ENCODE results near the gene PAPPA.
A peak's percentile ranks its signal among the peaks of the same experiment; 100 is the strongest.

Gene PAPPA

DNA sequence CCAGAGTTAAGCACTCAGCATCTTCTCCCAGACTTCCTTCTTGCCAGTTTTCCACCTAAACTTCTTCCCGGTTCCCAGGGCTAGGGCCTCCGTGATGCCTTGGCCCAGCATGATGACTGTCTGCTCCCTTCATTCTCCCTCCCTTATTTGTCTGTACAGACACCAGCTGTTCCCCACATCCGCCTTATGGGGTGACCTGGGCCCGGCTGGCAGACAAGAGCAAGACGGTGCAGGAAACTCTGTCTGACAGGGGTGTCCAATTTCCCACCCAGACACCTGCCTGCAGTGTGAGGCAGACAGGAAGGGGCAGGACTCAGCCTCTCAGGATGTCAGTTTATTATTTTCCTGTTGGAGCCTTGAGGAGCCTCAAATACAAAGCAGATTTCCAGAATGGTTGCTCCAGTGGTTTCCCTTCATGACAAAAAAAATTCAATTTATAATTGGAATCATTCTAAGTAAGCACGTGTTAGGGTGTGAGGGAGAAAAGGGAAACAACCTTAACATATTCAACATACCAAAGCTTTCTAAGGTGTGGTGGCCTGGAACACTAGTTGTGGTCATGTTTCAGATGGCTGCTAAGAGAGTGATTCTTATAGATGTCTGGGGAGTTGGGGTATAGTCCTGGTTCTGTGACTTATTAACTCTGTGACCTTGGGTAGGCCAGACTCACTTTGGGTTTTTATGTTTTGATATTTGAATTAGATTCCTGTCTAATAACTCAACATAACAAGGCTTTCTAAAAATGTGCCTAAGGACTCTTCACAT lies 234.5 kb downstream of the PAPPA start:
- peak; percentile 99 for DNase-seq (ENCODE audit: low spot score)

DNA sequence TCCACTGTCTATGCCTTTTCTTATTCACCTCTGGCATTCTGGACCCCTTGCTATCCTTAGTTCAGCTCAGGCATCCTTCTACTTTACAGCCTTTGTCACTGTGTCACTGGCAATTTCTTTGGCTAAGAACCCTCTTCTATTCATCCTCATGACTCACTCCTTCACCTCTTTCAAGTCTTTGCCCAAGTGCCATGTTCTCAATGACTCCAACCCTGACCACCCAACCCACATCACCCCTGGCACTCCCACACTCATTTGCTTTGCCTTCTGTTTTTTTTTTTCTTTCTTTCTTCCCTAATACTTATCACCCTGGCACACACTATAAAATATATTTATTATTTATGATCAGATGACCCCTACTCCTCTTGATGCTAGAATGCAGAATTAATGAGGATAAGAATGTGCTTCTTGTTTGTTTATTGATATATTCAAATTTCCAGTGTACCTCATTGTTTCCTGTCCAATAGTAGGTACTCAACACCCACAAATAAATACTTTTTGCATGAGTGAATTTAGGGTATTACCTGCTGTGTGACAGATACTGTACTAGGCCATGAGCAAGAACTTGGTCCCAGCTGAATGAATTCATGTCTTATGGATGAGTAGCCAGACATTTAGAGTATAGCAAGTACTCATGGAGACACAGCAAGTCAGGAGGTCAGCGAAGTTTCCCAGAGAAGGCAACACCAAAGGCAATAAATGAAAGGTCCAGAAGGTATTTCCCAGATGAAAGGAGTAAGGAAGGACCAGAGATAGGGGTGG lies 236.1 kb downstream of the PAPPA start:
- DNase-seq (ENCODE audit: low spot score), result peak; percentile 96

DNA sequence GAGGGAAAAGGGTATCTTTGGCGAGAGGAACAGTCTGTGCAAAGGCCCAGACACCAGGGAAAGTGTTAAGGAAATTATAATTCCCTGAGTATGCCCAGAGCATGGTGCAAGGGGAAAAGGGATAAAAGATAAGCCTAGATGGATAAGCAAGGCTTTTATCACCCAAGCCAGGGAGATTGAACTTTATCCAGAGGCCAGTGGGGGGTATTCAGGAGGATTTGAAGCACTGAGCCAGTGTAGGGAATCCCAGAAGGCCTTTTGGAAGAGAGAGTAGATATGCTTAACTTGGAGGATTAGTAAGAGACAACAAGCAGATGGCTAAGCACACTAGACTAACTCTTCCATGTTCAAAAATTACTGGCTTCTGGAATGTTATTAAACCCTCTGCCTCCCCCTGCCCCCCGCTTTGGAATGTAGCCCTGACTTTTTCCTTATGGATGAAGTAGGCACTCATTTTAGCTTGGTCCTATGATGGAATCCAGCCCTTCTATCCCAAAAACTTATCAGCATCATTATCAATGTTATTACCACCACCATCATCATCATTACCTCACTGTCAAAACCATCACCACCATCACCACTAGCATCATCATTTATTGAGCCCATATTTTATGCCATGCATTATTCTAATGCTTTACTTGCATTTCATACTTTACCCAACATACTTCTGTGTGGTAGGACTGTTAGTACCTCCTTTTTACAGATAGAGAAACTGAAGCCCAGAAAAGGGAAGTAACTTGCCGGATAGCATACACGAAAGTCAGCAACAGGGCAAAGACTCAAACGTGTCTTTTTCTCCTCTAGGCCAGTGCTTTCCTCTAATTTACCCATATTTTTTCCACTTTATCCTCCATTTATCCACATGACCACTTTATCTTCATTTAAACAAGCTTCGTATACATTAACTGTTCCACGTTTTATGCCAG lies 237.0 kb downstream of the PAPPA start:
- DNase-seq (ENCODE audit: low spot score), result no peak

DNA sequence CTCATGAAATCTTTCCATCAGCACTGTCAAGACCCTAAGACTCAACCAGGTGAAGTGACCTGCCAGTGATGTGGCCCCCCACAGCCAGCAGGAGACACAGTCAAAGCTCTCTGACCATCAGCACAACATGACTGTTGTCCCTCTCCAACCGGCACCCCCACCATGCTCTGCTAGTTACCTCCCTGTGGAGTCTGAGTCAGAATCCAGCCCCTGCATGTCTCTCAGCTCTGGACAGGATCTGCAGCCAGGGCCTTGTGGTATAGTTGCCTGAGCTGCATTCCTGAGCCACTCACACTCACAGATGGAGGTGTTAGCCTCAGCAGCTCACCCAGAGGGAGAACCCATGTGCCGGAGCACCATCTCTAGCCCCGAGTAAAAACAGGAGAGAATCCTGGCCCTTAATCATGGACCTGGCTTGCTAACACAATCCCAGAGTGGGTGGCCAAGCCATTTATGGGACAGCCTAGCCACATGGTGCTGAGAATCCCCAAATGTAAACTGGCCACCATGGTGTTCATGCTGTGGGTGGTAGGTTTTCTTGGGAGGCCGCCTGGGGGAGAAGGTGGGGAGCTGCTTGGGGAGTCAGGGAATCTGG lies 237.8 kb downstream of the PAPPA start:
- peak; percentile 92 for DNase-seq (ENCODE audit: low spot score)

DNA sequence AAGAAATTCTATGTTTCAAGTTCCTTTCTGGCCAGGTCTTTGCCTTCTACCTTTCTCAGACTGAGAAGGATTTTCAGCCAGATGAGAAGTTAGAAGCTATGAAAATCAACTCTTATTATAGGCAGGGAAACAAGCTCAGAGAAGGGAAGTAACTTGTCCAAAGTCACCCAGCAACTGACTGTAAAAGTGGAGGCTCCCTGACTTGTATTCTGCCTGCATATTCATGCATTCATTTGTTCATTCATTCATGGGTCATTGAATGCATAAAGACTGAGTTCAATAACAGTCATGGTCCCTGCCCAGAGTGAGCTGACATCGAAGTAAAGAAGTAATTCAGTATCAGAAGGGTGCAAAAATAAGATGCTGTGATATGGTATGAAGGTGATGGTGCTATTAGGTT lies 239.6 kb downstream of the PAPPA start:
- DNase-seq (ENCODE audit: low spot score), result no peak

DNA sequence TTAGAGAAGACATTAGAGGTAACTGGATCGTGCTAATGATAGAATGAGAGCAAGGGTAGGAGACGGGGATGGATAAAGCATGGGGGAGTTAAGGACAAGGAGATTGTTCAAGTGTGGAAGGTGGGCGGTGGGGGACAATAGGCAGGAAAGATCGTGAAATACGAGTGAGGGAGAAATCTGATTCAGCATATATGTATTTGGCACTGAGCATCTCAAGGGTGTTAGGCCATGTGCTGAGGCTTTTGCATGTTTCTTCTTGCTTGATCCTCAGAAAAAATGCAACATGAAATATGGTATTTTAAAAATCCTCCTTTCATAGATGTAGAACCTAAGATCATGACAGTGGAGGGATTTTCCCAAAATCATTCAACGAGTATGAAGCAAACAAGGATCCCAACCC lies 240.5 kb downstream of the PAPPA start:
- no peak for DNase-seq (ENCODE audit: low spot score)

DNA sequence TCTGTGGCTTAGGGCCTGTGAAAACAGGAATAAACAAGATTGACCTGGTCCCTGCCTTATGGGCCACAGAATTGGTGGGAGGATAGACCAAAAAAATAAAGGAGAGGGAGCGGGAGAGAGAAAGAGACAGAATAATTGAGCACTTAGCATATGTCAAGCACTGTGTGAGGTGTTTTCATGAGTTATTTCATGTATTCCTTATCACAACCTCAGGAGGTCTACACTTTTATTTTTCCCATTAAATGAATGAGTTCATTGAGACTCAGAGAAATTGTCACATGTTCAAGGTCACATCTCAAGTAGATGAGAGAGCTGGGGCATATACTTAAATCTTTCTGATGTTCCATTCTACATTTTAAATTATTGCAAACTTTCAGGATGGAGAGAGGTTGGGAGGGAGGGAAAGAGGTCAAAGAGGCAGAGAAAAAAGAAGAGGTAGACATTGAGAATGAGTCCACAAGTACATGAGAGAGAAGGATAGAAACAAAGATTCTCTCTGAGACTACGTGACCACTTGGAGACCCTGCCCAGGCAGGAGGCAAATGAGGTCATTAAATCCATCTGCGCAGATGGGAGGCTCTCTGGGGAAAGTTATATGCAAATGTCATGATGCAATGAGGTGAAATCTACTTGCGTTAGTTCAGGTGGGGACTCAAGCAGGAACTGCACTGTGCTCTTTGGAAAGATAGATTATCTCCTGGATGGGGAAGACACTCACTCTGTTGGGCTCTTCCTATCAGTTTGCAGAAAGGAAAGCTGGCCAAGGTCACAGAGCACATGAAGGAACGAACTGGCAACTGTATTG lies 241.5 kb downstream of the PAPPA start:
- DNase-seq (ENCODE audit: low spot score), result no peak

DNA sequence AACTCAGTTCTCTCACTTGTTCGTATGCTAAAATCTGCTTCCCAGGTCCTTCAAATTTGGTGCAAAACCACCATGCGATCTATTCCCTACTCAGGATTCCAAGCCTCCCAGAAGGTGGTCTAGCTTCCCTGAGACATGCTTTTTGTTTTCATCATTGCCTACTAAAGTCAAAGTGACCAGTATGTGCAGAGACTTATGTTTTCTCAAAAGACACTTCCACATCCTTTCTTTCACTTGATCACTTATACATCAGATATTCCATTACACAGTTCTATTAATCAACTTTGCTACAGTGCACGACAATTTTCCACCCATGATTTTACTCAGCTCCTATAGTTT lies 242.1 kb downstream of the PAPPA start:
- DNase-seq (ENCODE audit: low spot score), result no peak

DNA sequence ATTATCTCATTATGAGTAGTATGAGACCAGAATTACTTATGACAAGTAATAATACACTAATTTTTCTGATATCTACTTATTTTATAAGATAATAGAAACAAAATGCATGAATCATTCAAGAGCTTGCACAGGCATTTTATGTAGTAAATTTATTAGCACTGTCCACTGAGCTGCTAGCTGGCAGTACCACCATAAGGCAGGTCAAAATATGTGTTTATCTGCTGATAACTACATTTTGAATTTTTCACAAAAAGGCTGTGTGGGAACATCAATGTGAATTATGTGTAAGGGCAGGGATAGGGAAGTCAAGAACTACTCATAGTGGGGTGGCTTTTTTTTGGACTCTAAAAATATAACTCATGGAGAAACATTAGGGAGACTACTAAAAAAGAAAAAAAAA lies 249.6 kb downstream of the PAPPA start:
- no peak for DNase-seq (ENCODE audit: low spot score)

DNA sequence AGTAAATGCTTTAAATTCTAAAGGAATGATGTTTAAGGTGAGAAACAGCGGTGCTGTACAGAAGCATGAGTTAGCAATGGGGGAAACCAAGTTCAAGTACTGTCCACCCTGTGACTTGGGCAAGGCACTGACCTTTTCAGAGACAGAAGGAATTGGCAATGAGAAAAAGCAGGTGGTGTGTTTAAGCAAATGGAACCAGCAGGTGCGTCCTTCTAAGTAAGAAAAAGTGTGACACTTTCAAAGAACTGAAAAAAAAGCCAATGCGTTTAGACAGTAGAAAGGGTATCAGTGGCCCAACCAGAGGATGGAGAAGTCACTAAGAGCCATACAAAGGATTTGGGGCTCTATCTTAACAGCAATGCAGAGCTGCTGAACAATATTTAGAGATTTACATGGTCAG lies 250.6 kb downstream of the PAPPA start:
- DNase-seq (ENCODE audit: low spot score), result no peak

DNA sequence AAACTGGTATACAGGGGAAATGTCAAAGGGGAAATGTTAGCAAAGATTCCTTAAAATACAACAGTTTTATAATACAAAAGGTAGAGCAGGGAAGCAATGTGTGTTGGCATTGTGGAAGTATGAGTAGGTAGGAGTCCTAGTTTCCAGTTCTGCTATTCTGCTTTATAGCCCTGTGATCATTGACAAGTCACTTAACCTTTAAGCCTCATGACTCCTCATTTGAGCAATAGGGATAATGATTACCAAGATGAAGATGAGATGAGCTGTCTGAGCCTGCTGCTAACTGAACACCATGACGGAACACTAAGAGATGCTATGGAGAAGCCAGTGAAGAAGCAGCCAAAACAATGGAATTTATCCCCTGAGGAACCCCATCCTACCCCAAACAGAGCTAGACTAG lies 251.7 kb downstream of the PAPPA start:
- peak; percentile 92 for DNase-seq (ENCODE audit: low spot score)

DNA sequence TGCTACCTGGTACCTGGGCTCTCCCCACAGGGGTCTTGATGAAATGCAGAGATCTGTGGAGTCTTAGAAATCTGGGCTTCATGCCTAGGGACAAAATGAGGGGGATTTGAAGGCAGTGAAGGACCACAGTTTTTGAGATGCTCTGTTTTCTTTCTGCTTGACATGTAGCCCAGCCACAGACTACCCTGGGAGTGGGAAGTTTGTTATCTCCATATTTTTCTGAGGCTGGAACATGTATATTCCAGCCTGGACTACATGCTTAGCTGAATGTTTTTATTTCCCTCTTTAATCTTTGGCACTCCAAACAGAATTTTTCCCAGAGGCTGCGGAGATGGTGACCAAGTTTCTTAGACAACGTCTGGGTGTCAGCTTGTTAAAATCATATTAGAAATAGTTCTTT lies 252.9 kb downstream of the PAPPA start:
- no peak for DNase-seq (ENCODE audit: low spot score)

DNA sequence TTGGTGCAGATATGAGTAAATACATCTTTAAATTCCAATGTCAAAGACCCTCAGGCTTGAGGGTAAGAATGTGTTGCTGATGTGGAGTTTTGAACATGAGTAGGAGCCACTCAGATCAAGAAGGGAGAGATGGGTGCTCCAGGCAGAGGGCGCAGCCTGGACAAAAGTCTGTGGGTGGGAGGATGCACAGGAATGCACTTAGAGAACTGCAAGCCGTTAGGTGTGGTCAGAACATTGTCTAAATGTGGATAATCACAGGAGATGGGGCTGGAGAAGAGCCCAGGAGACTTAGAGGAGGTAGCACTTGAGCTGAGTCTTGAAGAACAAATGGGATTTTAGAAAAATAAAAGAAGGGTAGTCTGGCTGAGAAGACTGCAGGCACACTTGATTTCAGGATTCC lies 255.5 kb downstream of the PAPPA start:
- DNase-seq (ENCODE audit: low spot score), result no peak

DNA sequence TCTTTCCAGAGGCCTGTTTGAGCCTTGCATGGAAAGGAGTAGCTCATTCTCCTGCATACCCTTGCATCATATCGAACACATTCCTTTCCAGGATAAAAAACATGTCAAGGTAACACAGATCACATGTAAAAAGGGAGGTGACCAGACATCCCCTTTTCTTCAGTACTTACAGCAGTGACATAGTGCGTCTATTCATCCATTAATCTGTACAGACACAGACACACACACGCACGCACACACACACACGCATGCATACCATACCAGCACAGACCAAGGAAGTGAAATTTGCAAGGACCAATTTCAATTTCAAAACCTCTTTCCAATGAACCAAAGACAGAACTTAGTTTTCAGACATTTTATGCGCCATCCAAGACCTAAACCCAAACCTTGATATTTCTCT lies 256.0 kb downstream of the PAPPA start:
- DNase-seq (ENCODE audit: low spot score), result no peak

DNA sequence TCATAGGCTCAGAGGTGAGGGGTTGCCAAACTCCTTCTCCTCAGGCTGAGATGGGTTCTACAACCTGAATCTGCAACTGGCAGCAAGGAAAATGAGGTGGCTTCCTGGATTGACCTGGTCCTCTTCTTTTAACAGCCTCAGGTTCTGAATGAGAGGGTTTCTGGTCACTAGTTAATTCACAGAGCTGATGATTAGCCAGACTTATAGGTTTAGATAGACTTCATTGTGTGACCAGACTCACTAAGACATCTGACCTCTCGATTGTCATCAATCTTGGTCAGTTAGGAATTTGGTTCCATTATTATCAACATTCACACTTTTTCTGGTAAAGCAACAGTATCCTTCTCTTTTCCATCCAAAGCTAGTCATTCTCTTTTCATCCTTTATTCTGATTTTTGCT lies 257.9 kb downstream of the PAPPA start:
- peak; percentile 22 for DNase-seq (ENCODE audit: low spot score)

DNA sequence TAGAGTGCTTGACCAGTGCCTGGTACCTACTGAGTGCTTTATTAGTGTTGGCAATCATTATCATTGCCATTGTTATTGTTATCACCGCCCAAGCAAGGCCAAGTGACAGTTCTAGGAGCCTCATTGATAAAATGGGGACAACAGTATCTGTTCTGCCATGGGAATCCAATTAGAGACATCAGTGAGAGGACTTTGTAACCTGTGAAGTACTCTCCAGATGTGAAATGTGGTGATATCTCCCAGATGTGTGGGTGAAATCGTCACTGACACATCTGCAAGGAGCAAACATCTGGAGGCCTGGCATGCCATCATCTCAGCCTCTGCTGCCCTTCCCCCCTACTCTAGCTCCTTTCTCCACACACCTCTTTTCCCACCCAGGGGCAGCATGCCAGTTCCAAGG lies 260.8 kb downstream of the PAPPA start:
- DNase-seq (ENCODE audit: low spot score), result no peak

DNA sequence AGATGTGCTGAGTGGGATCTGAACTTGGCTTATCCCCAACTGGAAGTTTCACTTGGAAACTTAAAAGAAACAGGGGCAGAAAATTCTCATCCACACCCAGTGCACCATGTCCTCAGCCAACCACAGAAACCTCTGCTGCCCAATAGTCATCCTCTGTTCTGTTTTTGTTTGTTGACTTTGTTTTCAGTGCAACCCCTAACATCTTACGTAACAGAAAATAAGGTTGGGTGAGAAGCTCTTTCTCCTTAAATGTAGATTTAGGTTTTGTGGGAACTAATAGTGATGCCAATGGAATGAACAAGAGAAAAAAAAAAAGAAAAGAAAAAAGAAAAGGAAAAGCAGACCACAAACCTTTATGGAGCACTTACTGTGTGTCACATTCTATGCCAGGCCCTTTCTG lies 262.8 kb downstream of the PAPPA start:
- no peak for DNase-seq (ENCODE audit: low spot score)

DNA sequence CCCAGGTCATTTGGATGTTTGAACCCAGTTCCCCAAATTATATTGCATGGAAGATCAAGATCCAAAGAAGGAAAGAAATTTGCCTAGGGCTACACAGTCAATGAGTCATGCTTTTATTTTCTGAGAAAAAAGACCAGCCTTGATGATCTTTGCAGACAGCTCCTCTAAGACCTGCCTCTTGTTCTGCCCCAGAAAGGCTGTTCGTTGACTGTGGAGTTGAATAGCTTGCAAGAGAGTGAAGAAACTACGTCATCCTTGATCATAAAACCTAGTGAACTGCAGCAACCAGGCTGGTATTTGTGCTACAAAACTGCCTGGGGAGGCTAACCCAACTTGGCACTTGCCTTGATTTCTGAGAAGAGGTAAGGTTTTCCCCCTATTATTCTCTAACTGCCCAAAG lies 263.9 kb downstream of the PAPPA start:
- peak; percentile 82 for DNase-seq (ENCODE audit: low spot score)

DNA sequence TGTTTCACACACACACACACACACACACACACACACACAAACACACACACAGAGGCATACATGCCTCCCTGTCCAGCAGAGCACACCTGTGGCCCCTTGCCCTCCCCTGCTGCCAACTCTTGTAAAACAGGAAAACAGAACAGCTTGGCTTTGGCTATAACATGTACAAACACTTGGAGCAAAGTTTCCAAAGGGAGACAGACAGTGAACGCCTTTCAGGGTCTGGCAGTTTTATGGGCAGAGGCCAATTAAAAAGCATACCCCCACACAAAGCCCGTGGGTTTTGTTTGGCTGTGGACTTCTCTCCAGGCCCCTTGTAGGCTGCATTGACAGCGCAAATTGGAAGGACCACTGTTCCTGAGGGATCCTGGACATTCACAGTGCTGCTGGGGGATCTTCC lies 265.6 kb downstream of the PAPPA start:
- DNase-seq (ENCODE audit: low spot score), result no peak

DNA sequence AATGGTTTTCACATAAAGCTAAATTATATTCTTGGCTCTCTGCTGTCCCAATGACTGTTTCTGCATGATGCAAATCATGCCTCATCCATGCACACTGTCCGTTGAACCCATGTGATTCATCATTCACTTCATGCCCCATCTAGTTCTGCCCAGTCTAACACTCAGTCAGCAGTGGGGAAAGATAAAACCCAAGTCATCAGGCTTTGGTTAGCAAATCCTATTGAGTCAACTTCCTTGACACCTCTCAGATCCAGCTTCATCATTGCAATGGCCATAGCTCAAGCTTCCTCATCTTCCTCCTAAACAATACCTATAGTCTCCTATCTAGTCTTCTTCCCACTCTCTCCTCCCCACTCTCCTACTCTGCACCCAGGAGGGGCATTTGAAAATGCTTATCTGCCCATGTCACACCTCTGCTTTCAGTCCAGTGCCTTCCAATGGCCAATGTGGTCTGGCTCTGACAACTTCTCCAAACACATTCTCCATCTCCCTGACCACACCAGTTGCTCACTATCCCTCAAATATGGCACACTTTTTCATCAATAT lies 267.5 kb downstream of the PAPPA start:
- peak; percentile 87 for DNase-seq (ENCODE audit: low spot score)
